HEK293 (cell line): ENCODE results near the gene SLC16A10.

Experiments
- CTCF ChIA-PET: fragments of 350-600 bp; formaldehyde crosslinking; extraction: SDS; loops from one replicate; lab custom pipeline; 2021; ENCODE audit warnings: antibody characterized with exemption; lab: Yijun Ruan, JAX
- POLR2A ChIA-PET: fragments of 300-600 bp; formaldehyde crosslinking; extraction: SDS; loops from one replicate; lab custom pipeline; 2020; ENCODE audit warnings: antibody characterized with exemption, inconsistent platforms; lab: Yijun Ruan, JAX
- H3K27ac ChIP-seq: fragments of 200-500 bp; sonication (Bioruptor generic); 2 replicates; pipeline ENCODE4 v1.5.1; 2014; ENCODE audit warnings: low read depth, low read length, control low read depth, inconsistent platforms; ENCODE audit errors: extremely low read depth
- H3K36me3 ChIP-seq, 2 experiments: fragments of 200-500 bp in 1 of 2; sonication (Bioruptor generic) in 1 of 2; 1 replicate in 1 of 2; 2 replicates in 1 of 2; pipeline ENCODE4 v1.5.1; 2014 to 2017; ENCODE audit warnings: inconsistent platforms in 2 of 2, low read length in 2 of 2; ENCODE audit not compliant: control insufficient read depth in 2 of 2, insufficient read depth in 1 of 2
- H3K4me1 ChIP-seq: fragments of 200-500 bp; sonication (Bioruptor generic); 2 replicates; pipeline ENCODE4 v1.5.1; 2014; ENCODE audit warnings: mild to moderate bottlenecking, low read length, inconsistent platforms; ENCODE audit not compliant: control insufficient read depth, insufficient read depth
- H3K4me3 ChIP-seq: 2 replicates; pipeline ENCODE4 v1.5.1; 2011; ENCODE audit warnings: low read depth, mild to moderate bottlenecking, control low read depth, low read length, moderate library complexity
- H3K9me3 ChIP-seq: fragments of 200-500 bp; sonication (Bioruptor generic); 2 replicates; pipeline ENCODE4 v1.5.1; 2014; ENCODE audit warnings: low read depth, low read length, inconsistent platforms; ENCODE audit not compliant: control insufficient read depth, insufficient read depth
- BCL11A ChIP-seq: fragments of 450-650 bp; formaldehyde crosslinking; IDR thresholded peaks from 2 replicates; pipeline ENCODE4 v1.5.1; 2016; ENCODE audit warnings: low read depth, missing biosample characterization, missing genetic modification characterization
- HOXA7 ChIP-seq: sonication (generic); formaldehyde crosslinking; IDR thresholded peaks from 2 replicates; pipeline ENCODE4 v1.8.1; 2022; ENCODE audit warnings: missing genetic modification reagents, borderline replicate concordance
- KLF8 ChIP-seq: fragments of 450-650 bp; formaldehyde crosslinking; IDR thresholded peaks from 2 replicates; pipeline ENCODE4 v1.5.1; 2016; ENCODE audit warnings: missing biosample characterization, missing genetic modification characterization
- MYNN ChIP-seq: fragments of 450-650 bp; formaldehyde crosslinking; IDR thresholded peaks from 2 replicates; pipeline ENCODE4 v1.5.1; 2016; ENCODE audit warnings: missing biosample characterization, missing genetic modification characterization, borderline replicate concordance
- MZF1 ChIP-seq: fragments of 450-650 bp; formaldehyde crosslinking; IDR thresholded peaks from 2 replicates; pipeline ENCODE4 v1.5.1; 2017; ENCODE audit warnings: missing biosample characterization, missing genetic modification characterization, borderline replicate concordance
- OVOL3 ChIP-seq: fragments of 450-650 bp; formaldehyde crosslinking; IDR thresholded peaks from 2 replicates; pipeline ENCODE4 v1.5.1; 2016; ENCODE audit warnings: missing biosample characterization, missing genetic modification characterization
- PBX3 ChIP-seq: sonication (generic); formaldehyde crosslinking; IDR thresholded peaks from 2 replicates; pipeline ENCODE4 v1.8.1; 2022; ENCODE audit warnings: mild to moderate bottlenecking, moderate library complexity, missing genetic modification reagents
- PRDM10 ChIP-seq: fragments of 450-650 bp; formaldehyde crosslinking; IDR thresholded peaks from 2 replicates; pipeline ENCODE4 v1.5.1; 2016; ENCODE audit warnings: missing biosample characterization, missing genetic modification characterization
- RBAK ChIP-seq: fragments of 450-650 bp; formaldehyde crosslinking; IDR thresholded peaks from 2 replicates; pipeline ENCODE4 v1.5.1; 2016; ENCODE audit warnings: missing biosample characterization, missing genetic modification characterization
- TRIM28 ChIP-seq: IDR thresholded peaks from 2 replicates; pipeline ENCODE4 v1.6.1; 2011; ENCODE audit warnings: low read length, control low read depth, borderline replicate concordance
- ZBTB7A ChIP-seq: fragments of 450-650 bp; formaldehyde crosslinking; IDR thresholded peaks from 2 replicates; pipeline ENCODE4 v1.5.1; 2016; ENCODE audit warnings: low read depth, missing biosample characterization, missing genetic modification characterization
- ZNF121 ChIP-seq: fragments of 450-650 bp; formaldehyde crosslinking; IDR thresholded peaks from 2 replicates; pipeline ENCODE4 v1.5.1; 2016; ENCODE audit warnings: missing biosample characterization, missing genetic modification characterization
- ZNF138 ChIP-seq: fragments of 450-650 bp; formaldehyde crosslinking; IDR thresholded peaks from 2 replicates; pipeline ENCODE4 v1.5.1; 2016; ENCODE audit warnings: missing biosample characterization, missing genetic modification characterization, borderline replicate concordance
- ZNF18 ChIP-seq: fragments of 450-650 bp; formaldehyde crosslinking; IDR thresholded peaks from 2 replicates; pipeline ENCODE4 v1.5.1; 2016; ENCODE audit warnings: missing biosample characterization, missing genetic modification characterization
- ZNF274 ChIP-seq, 2 experiments: fragments of 200-500 bp in 1 of 2; fragments of 450-650 bp in 1 of 2; sonication (Bioruptor generic) in 1 of 2; formaldehyde crosslinking in 1 of 2; IDR thresholded peaks; 2 replicates each; pipeline versions ENCODE4 v1.5.1 to v1.6.1; 2014 to 2016; ENCODE audit warnings: borderline replicate concordance in 1 of 2, inconsistent platforms in 1 of 2, low read length in 1 of 2, missing biosample characterization in 1 of 2, missing genetic modification characterization in 1 of 2
- ZNF292 ChIP-seq: fragments of 450-650 bp; formaldehyde crosslinking; IDR thresholded peaks from 2 replicates; pipeline ENCODE4 v1.5.1; 2016; ENCODE audit warnings: low read depth, missing biosample characterization, missing genetic modification characterization, borderline replicate concordance
- ZNF311 ChIP-seq: fragments of 450-650 bp; formaldehyde crosslinking; IDR thresholded peaks from 2 replicates; pipeline ENCODE4 v1.5.1; 2017; ENCODE audit warnings: missing biosample characterization, missing genetic modification characterization, borderline replicate concordance
- ZNF354C ChIP-seq: fragments of 450-650 bp; formaldehyde crosslinking; IDR thresholded peaks from 2 replicates; pipeline ENCODE4 v1.5.1; 2016; ENCODE audit warnings: missing biosample characterization, missing genetic modification characterization, low read depth, borderline replicate concordance
- ZNF398 ChIP-seq: fragments of 450-650 bp; formaldehyde crosslinking; IDR thresholded peaks from 2 replicates; pipeline ENCODE4 v1.5.1; 2017; ENCODE audit warnings: missing biosample characterization, missing genetic modification characterization
- ZNF530 ChIP-seq: fragments of 450-650 bp; formaldehyde crosslinking; IDR thresholded peaks from 2 replicates; pipeline ENCODE4 v1.5.1; 2016; ENCODE audit warnings: low read depth, missing biosample characterization, missing genetic modification characterization
- ZNF560 ChIP-seq: fragments of 450-650 bp; formaldehyde crosslinking; IDR thresholded peaks from 2 replicates; pipeline ENCODE4 v1.5.1; 2017; ENCODE audit warnings: missing biosample characterization, missing genetic modification characterization, borderline replicate concordance
- ZNF600 ChIP-seq: fragments of 450-650 bp; formaldehyde crosslinking; IDR thresholded peaks from 2 replicates; pipeline ENCODE4 v1.5.1; 2016; ENCODE audit warnings: missing biosample characterization, missing genetic modification characterization
- ZNF624 ChIP-seq: fragments of 450-650 bp; formaldehyde crosslinking; IDR thresholded peaks from 2 replicates; pipeline ENCODE4 v1.5.1; 2017; ENCODE audit warnings: missing biosample characterization, missing genetic modification characterization
- ZNF660 ChIP-seq: fragments of 450-650 bp; IDR thresholded peaks from 2 replicates; pipeline ENCODE4 v1.5.1; 2018; ENCODE audit warnings: missing biosample characterization, mild to moderate bottlenecking, missing genetic modification characterization
- ZSCAN30 ChIP-seq: fragments of 450-650 bp; IDR thresholded peaks from 2 replicates; pipeline ENCODE4 v1.5.1; 2018; ENCODE audit warnings: missing biosample characterization, mild to moderate bottlenecking, missing genetic modification characterization, moderate library complexity

SLC16A10 gene

GRCh38 chr6:111101987-111102386 is 14.7 kb downstream of the SLC16A10 start:
- H3K27ac ChIP-seq: no peak overlapping the region
- no peaks in the 10 kb centered on the region for H3K4me1 ChIP-seq
- H3K4me3 ChIP-seq: no peak overlapping the region
- H3K36me3 ChIP-seq: peaks cover 0 to 2% of the 10 kb centered on the region in 2 experiments; a peak in 2 of 3 replicates
- POLR2A ChIA-PET: no interaction called here
- no peaks in the 10 kb centered on the region for H3K9me3 ChIP-seq
- no peak for TF ChIP-seq PBX3 (CRISPR knock-in tag)
- no peak for TF ChIP-seq ZNF311 (tag by site-specific recombination)
- no peak for TF ChIP-seq ZNF292 (tag by site-specific recombination)
- no peak for TF ChIP-seq ZNF121 (tag by site-specific recombination)
- no peak for TF ChIP-seq ZNF354C (tag by site-specific recombination)
- TF ChIP-seq ZNF138 (tag by site-specific recombination): no peak
- TF ChIP-seq ZNF530 (tag by site-specific recombination): no peak
- TF ChIP-seq KLF8 (tag by site-specific recombination): no peak
- TF ChIP-seq RBAK (tag by site-specific recombination): no peak
- no peak for TF ChIP-seq ZNF560 (tag by site-specific recombination)
- TF ChIP-seq ZNF18 (tag by site-specific recombination): no peak
- no peak for TF ChIP-seq PRDM10
- no peak for TF ChIP-seq MZF1 (tag by site-specific recombination)
- TF ChIP-seq MYNN: no peak
- TF ChIP-seq ZNF600 (tag by site-specific recombination): no peak
- TF ChIP-seq ZSCAN30 (tag by site-specific recombination): no peak
- no peak for TF ChIP-seq TRIM28
- TF ChIP-seq HOXA7 (CRISPR knock-in tag): no peak
- CTCF ChIA-PET: no interaction called here

- no peaks in the 10 kb centered on the region for H3K9me3 ChIP-seq
- ChIA-PET POLR2A (no interaction called here), CTCF (interaction anchor here (0.6 to 1.9 kb wide), 3 partner anchors 10 to 48 kb away, joined by 3 to 6 read pairs (median 3); no protein-coding TSS in a partner anchor)
- peaks cover 0 to 2% of the 10 kb centered on the region in 2 experiments; a peak in 2 of 3 replicates for H3K36me3 ChIP-seq
- H3K4me1 ChIP-seq: no peaks in the 10 kb centered on the region
- H3K4me3 ChIP-seq: no peak overlapping the region
- H3K27ac ChIP-seq: no peak overlapping the region
- TF ChIP-seq ZBTB7A (tag by site-specific recombination) (no peak), BCL11A (tag by site-specific recombination) (0 out of 2 replicates have a peak, but pooled peaks have one; percentile 24), ZNF660 (tag by site-specific recombination) (peak; percentile 38; the same call in 1 of the 2 replicates), ZNF274 (IDR thresholded peaks at IDR 0.05; ENCODE audit: low read length) (no peak), ZNF274 (tag by site-specific recombination; IDR thresholded peaks at IDR 0.05; ENCODE audit: borderline replicate concordance) (no peak), ZNF398 (no peak), OVOL3 (tag by site-specific recombination) (no peak), ZNF624 (no peak)
These were observed 18.3 kb downstream of the SLC16A10 start for GRCh38 chr6:111105578-111105977.
